ENCODE data around the gene RGS13.

GRCh38 chr1:192601567-192601966 is 34.4 kb upstream of the RGS13 start:
- TF ChIP-seq POLR2A (IDR thresholded peaks at IDR 0.05) (no peak), CTCF (IDR thresholded peaks at IDR 0.05) (no peak), POLR2AphosphoS5 (IDR thresholded peaks at IDR 0.05) (no peak), EP300 (IDR thresholded peaks at IDR 0.05) (no peak)

Measured in suprapubic skin (tissue), 4 donors.